HG03432 (cell line): Measurements from ENCODE around the gene ASTL.
"Not testable (repeated sequence)": the region's sequence is repeated elsewhere in the genome, so short reads cannot be mapped to it uniquely, and the experiment has no call there.

Source experiments
- ATAC-seq: cut with Tn5 transposase; IDR thresholded peaks from one replicate; pipeline ENCODE4 v1.9.1; 2021; ENCODE audit warnings: mild to moderate bottlenecking, moderate library complexity; ENCODE audit not compliant: unreplicated experiment

The ASTL gene

GRCh38 chr2:96084858-96085518 is 53.3 kb downstream of the ASTL start:
- ATAC-seq = not testable (repeated sequence)

GRCh38 chr2:96083989-96084857 is 54.1 kb downstream of the ASTL start:
- ATAC-seq = no peak

- ATAC-seq = no peak
Observed at GRCh38 chr2:96083064-96083939, 55.0 kb downstream of the ASTL start.

- no peak for ATAC-seq
Observed at GRCh38 chr2:96082211-96083063, 55.9 kb downstream of the ASTL start.

- no peak for ATAC-seq
Observed at GRCh38 chr2:96081042-96081441, 57.3 kb downstream of the ASTL start.

- ATAC-seq = no peak
Observed at GRCh38 chr2:96075199-96075771, 63.0 kb downstream of the ASTL start.

GRCh38 chr2:96074156-96074555 is 64.1 kb downstream of the ASTL start:
- no peak for ATAC-seq

GRCh38 chr2:96073170-96073775 is 65.0 kb downstream of the ASTL start:
- no peak for ATAC-seq
